ENCODE results near the gene PRG3. TPM values are rescaled to one million over a fixed set of nuclear protein-coding genes. Genes with fewer than 3 reads are reported as not detected.

Gene PRG3
- total and polyA plus RNA-seq, 9 of the 15 experiments (the other 6 are each of a cell fraction or from before 2014, with no cell fraction given): 0.18 to 0.55 (median 0.38) TPM; not detected in 6

DNA sequence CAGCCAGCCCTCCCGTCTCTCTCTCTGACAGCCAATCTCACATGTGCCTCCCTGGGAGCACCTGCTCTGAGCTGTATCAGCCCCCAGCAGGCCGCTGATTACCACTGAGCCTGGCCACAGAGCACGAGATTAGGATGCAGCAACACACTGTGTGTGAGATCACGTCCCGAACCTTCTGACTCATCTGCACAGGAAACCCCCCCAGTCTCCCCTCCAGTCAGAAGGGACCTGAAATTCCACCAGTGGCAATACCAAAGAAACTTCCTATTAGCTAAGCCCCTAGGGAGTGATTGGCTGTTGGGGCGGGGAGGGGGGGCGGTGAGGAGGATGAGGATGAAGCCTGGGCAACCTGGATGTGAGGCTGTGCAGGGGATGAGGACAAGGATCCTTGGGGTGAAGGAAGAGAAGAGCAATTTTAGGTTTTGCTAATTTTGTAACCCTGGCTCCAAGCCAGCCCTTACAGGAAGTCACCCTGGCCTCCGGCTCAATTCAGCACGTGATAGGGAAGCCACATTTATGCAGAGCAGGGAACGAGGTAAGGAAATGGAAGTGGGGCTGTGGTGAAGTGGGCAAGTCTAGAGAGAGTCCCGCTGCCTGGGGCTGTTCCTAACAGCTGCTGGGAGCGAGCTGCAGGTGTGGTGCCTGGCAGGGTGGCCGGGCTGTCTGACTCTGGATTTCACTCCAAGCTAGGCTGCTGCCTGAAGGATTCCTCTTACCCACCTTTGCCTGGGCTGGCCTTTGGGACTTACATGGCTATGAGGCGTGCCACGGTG is 44.0 kb upstream of the PRG3 start (continued):
- TF ChIP-seq ZNF146 (CRISPR knock-in tag; IDR thresholded peaks at IDR 0.05; ENCODE audit: unreplicated experiment) (no peak), ATF1 (CRISPR knock-in tag; IDR thresholded peaks at IDR 0.05) (no peak), ATF1 (tag; IDR thresholded peaks at IDR 0.05) (peak; percentile 76), HDGF (IDR thresholded peaks at IDR 0.05) (no peak), STAT5A (IDR thresholded peaks at IDR 0.05; ENCODE audit: borderline replicate concordance, low read length) (peak; percentile 96), CREM (IDR thresholded peaks at IDR 0.05; ENCODE audit: low read depth) (peak; percentile 92), EP300 (IDR thresholded peaks at IDR 0.05; ENCODE audit: low read length) (peak; percentile 94), FOXK2 (conservative IDR thresholded peaks at IDR 0.05 in 1 of 2, IDR thresholded peaks at IDR 0.05 in 1 of 2; ENCODE audit: low read depth in 2 of 2) (peak; percentile 89 to 90), TCF7 (IDR thresholded peaks at IDR 0.05; ENCODE audit: borderline replicate concordance) (0 out of 2 replicates have a peak, but pooled peaks have one; percentile 61), ZSCAN32 (CRISPR knock-in tag; IDR thresholded peaks at IDR 0.05) (no peak), MECOM (CRISPR knock-in tag; IDR thresholded peaks at IDR 0.05) (no peak), KDM1A (IDR thresholded peaks at IDR 0.05) (peak; percentile 97), XRCC3 (IDR thresholded peaks at IDR 0.05) (no peak), NR1H2 (CRISPR knock-in tag; IDR thresholded peaks at IDR 0.05) (peak; percentile 52; the same call in 1 of the 2 replicates), ZNF695 (CRISPR knock-in tag; IDR thresholded peaks at IDR 0.05) (no peak), RHOXF2B (CRISPR knock-in tag; conservative IDR thresholded peaks at IDR 0.05) (no peak), MAZ (CRISPR knock-in tag; conservative IDR thresholded peaks at IDR 0.05 in 1 of 2, IDR thresholded peaks at IDR 0.05 in 1 of 2) (peak; percentile 75 to 93), GTF2E2 (tag; IDR thresholded peaks at IDR 0.05) (no peak; the same call in 1 of the 2 replicates), L3MBTL2 (IDR thresholded peaks at IDR 0.05) (peak; percentile 87), SOX6 (IDR thresholded peaks at IDR 0.05) (peak; percentile 92), PRPF4 (IDR thresholded peaks at IDR 0.05; ENCODE audit: insufficient read depth, low read depth, low read length, poor library complexity, severe bottlenecking) (no peak), NCOA4 (IDR thresholded peaks at IDR 0.05; ENCODE audit: partially characterized antibody) (no peak), KDM5B (IDR thresholded peaks at IDR 0.05; ENCODE audit: insufficient replicate concordance, low read depth, low read length) (peak; percentile 33), POLR3G (IDR thresholded peaks at IDR 0.05; ENCODE audit: extremely low read depth, insufficient read length, insufficient replicate concordance) (no peak), PML (IDR thresholded peaks at IDR 0.05; ENCODE audit: low read length) (peak; percentile 97), ZNF133 (CRISPR knock-in tag; IDR thresholded peaks at IDR 0.05) (no peak), ZNF551 (CRISPR knock-in tag; IDR thresholded peaks at IDR 0.05) (no peak)
- TF ChIP-seq, protein P1, sequence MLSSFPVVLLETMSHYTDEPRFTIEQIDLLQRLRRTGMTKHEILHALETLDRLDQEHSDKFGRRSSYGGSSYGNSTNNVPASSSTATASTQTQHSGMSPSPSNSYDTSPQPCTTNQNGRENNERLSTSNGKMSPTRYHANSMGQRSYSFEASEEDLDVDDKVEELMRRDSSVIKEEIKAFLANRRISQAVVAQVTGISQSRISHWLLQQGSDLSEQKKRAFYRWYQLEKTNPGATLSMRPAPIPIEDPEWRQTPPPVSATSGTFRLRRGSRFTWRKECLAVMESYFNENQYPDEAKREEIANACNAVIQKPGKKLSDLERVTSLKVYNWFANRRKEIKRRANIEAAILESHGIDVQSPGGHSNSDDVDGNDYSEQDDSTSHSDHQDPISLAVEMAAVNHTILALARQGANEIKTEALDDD (IDR thresholded peaks at IDR 0.05): no peak
- TF ChIP-seq, protein P2, sequence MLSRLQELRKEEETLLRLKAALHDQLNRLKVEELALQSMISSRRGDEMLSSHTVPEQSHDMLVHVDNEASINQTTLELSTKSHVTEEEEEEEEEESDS (CRISPR knock-in tag; IDR thresholded peaks at IDR 0.05): no peak
- TF ChIP-seq, protein P3, sequence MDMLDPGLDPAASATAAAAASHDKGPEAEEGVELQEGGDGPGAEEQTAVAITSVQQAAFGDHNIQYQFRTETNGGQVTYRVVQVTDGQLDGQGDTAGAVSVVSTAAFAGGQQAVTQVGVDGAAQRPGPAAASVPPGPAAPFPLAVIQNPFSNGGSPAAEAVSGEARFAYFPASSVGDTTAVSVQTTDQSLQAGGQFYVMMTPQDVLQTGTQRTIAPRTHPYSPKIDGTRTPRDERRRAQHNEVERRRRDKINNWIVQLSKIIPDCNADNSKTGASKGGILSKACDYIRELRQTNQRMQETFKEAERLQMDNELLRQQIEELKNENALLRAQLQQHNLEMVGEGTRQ (CRISPR knock-in tag; IDR thresholded peaks at IDR 0.05): peak; percentile 89

Data from K562 (cell line).